Fibroblast of peridontal ligament (primary cell): ENCODE measurements around the gene E2F1.

Source experiments
- DNase-seq: peaks from one replicate; pipeline ENCODE4 v3.0.0-alpha.2; 2010; ENCODE audit errors: extremely low read depth

Gene E2F1

GRCh38 chr20:33686100-33686983 lies at the start of gene E2F1:
E2F1 (minus strand) TSS chr20:33686385; CDS start chr20:33686264, 121 bp downstream.
- DNase-seq: peak; percentile 74

- DNase-seq: peak; percentile 84
Observed at GRCh38 chr20:33733654-33734576, 47.7 kb upstream of the E2F1 start.

GRCh38 chr20:33732166-33732970 lies 46.2 kb upstream of the E2F1 start:
- DNase-seq: peak; percentile 73

GRCh38 chr20:33731693-33732165 lies 45.5 kb upstream of the E2F1 start, which contains the start of gene ZNF341:
ZNF341 (plus strand) TSS chr20:33731996; CDS start chr20:33732022, 26 bp downstream.
- DNase-seq: no peak

- DNase-seq: no peak
Observed at GRCh38 chr20:33730946-33731692, 44.9 kb upstream of the E2F1 start.

GRCh38 chr20:33729101-33729500 lies 42.9 kb upstream of the E2F1 start:
- no peak for DNase-seq

GRCh38 chr20:33728463-33728862 lies 42.3 kb upstream of the E2F1 start:
- DNase-seq: no peak

GRCh38 chr20:33727806-33728205 lies 41.6 kb upstream of the E2F1 start:
- no peak for DNase-seq

- DNase-seq: no peak
Observed at GRCh38 chr20:33727115-33727479, 40.9 kb upstream of the E2F1 start.

- DNase-seq: peak; percentile 9
Observed at GRCh38 chr20:33725607-33726264, 39.6 kb upstream of the E2F1 start.

GRCh38 chr20:33724439-33725094 lies 38.4 kb upstream of the E2F1 start:
- no peak for DNase-seq

- no peak for DNase-seq
Observed at GRCh38 chr20:33721391-33722140, 35.4 kb upstream of the E2F1 start.

GRCh38 chr20:33719989-33720709 lies 34.0 kb upstream of the E2F1 start, which contains the start of gene PXMP4:
PXMP4 (minus strand) TSS chr20:33720310; CDS start chr20:33720207, 103 bp downstream.
- peak; percentile 100 for DNase-seq

GRCh38 chr20:33719277-33719988 lies 33.2 kb upstream of the E2F1 start:
- no peak for DNase-seq

- DNase-seq: no peak
Observed at GRCh38 chr20:33716498-33716897, 30.3 kb upstream of the E2F1 start.

GRCh38 chr20:33713865-33714367 lies 27.7 kb upstream of the E2F1 start:
- no peak for DNase-seq

GRCh38 chr20:33711446-33711738 lies 25.2 kb upstream of the E2F1 start:
- DNase-seq: no peak
